Measurements from ENCODE around the gene PDE6G. TPM values are rescaled to one million over a fixed set of nuclear protein-coding genes. Genes with fewer than 3 reads are reported as not detected.

PDE6G gene
- total and polyA plus RNA-seq, 2 of the 8 experiments (the other 6 are each of a cell fraction or from before 2014, with no cell fraction given), result 5.8 to 12.9 TPM

GRCh38 chr17:81636505-81637288, 19.6 kb downstream of the PDE6G start, which contains the start of the genes NPLOC4 and TSPAN10 (continued):
- TF ChIP-seq CHD7 (IDR thresholded peaks at IDR 0.05; ENCODE audit: insufficient replicate concordance, low read length), result no peak
- peak; percentile 91 for TF ChIP-seq POLR2AphosphoS5 (IDR thresholded peaks at IDR 0.05; ENCODE audit: low read depth, low read length)
- peak; percentile 91 for TF ChIP-seq PHF8 (conservative IDR thresholded peaks at IDR 0.05; ENCODE audit: low read depth, low read length)
- TF ChIP-seq TAF1 (IDR thresholded peaks at IDR 0.05; ENCODE audit: low read depth, low read length), result peak; percentile 99
- no peak for TF ChIP-seq SP2 (IDR thresholded peaks at IDR 0.05; ENCODE audit: low read length)
- TF ChIP-seq RBBP5 (IDR thresholded peaks at IDR 0.05; ENCODE audit: borderline replicate concordance, low read depth, low read length), result peak; percentile 70
- no peak for TF ChIP-seq ZNF274 (IDR thresholded peaks at IDR 0.05; ENCODE audit: borderline replicate concordance, extremely low read depth, low read length)
- peak; percentile 90 for TF ChIP-seq GABPA (IDR thresholded peaks at IDR 0.05; ENCODE audit: borderline replicate concordance, insufficient read depth, low read length)
- no peak for TF ChIP-seq EZH2 (IDR thresholded peaks at IDR 0.05; ENCODE audit: low read depth, low read length, severe bottlenecking)

Data from H1 (cell line).